ENCODE results near the gene LYVE1.
"Not testable (repeated sequence)": the region's sequence is repeated elsewhere in the genome, so short reads cannot be mapped to it uniquely, and the experiment has no call there.

Gene LYVE1

GRCh38 chr11:10568486-10568941, at the start of gene LYVE1:
LYVE1 (minus strand) TSS chr11:10568665; CDS start chr11:10568532, 133 bp downstream.
- no peak for DNase-seq (ENCODE audit: low read depth in 2 of 2, low spot score in 1 of 2)

- no peak for DNase-seq (ENCODE audit: low read depth in 2 of 2, low spot score in 1 of 2)
These were observed 49.1 kb upstream of the LYVE1 start for GRCh38 chr11:10617551-10617950.

DNA sequence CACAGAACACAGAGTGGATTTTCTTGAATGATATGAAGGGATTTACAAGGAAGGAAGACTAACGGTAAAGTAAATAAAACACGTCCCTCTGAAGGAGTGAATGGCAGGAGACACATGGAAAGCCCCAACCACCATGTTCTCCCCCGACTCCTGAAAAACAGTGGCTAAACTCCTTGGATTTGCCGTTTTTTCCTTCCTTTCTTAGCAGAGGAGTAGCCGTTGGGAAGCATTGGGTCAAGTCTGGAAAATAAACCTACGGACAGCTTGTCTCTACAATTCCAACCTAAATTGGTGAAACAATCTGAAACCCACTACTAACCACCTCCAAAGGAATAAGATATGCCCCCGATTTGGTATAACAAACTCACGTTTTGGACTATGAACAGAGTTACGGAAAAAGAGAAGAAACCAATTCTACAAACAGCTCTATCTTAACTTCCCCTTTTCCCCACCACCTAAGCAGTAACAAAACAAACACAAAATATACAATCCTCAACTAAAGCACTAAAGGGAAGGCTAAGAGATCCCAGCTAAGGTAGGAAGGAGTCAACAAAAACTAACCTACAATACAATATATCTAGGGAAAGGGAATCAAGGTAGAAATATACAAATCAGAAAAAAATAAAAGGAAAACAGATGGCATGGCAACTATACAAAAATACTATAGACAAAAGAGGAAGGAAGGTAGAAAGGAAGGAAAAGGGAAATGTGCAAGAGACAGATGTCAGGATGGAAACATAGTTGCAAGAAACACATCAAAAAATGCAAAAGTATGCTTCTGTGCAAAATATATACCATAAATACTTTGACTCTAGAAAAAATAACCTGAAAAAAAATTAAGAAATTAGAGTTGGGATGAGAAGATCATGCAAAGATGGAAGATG, 43.8 kb upstream of the LYVE1 start:
- no peak for DNase-seq (ENCODE audit: low read depth in 2 of 2, low spot score in 1 of 2)

DNA sequence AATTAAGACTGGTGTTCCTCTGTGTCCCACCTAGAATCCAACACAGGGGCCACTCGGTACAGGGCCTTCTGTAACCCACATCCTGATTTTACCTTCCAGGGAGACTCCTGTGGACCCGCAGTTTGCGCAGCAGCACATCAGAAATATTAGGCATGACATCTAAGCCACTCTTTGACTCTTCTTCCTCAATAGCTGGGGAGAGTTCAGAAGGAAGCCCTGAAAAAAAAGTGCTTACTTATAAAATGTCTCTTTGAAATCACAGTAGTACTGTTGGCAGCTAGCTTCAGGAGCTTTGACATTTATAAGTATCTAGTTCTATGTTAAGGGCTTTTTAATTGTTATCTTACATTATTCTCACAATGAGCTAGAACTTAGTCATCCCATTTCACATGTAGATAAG, 41.2 kb upstream of the LYVE1 start:
- DNase-seq (ENCODE audit: low read depth in 2 of 2, low spot score in 1 of 2) = no peak

DNA sequence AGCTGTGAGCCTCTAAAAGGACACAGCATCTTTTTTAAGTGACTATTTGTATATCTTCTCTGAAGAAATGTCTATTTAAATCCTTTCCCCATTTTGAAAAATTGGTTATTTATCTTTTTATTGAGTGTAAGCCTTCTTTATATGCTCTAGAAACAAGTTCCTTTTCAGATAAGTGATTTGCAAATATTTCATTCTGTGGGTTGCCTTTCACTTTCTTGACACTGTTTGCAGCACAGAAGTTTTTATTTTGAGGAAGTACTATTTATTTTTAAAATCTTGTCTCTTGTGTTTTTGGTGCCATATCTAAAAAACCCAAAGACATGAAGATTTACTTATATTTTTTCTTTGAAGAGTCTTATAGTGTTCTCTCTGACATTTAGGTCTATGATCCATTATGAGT, 40.1 kb upstream of the LYVE1 start:
- DNase-seq (ENCODE audit: low read depth in 2 of 2, low spot score in 1 of 2) = no peak

DNA sequence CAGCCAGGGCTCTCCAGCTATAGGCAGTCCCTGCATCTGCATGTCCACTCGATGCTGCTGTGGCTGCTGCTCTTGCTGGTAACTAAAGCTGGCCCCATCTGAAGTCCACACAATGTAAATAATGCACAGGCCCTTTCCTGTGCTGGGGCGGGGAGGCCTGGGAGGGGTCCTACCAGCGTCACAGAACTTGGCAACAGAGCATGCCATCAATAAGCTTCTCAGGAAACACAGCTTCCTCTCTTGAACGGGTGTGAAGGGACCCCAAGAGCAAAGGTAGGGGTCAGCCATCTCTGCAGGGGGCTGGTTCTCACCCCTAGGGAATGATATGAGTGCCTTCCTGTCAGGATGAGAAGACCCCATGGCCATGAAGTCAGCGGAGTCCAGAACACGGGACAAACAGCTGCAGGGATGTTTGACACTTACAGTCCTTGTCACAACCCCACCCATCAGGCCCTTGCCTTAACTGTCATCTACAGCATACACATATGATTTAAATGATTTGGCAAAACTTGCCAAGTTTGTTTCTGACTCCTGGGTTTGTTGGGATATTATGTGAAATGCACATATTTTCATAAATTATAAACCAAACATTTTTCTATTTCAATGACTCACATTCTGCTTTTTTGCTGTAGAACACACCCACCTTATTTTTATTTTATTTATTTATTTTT, 39.1 kb upstream of the LYVE1 start:
- no peak for DNase-seq (ENCODE audit: low read depth in 2 of 2, low spot score in 1 of 2)

GRCh38 chr11:10606536-10607208, 38.2 kb upstream of the LYVE1 start:
- DNase-seq (ENCODE audit: low read depth in 2 of 2, low spot score in 1 of 2) = no peak

DNA sequence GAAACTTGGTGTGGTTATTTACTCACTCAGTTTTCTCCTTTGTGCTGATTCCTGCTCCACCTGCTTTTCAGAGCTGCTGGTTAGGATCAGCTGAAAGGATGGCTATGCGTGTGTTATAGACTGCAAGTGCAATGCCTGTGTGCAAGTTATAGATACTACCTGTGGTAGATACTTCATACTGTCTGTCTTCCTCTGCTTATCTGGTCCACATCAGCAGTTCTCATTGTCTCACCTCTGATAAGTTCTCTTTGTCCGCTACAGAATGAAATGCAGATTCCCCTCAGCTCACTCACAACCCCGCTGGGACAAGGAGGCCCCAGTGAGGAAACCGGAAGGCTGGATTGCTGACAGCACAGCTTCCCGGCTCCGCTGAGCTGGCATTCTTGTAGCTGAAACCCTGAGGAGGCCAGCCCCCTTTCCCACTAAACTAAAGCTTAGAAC, 37.5 kb upstream of the LYVE1 start:
- DNase-seq (ENCODE audit: low read depth in 2 of 2, low spot score in 1 of 2) = no peak

GRCh38 chr11:10604798-10605197, 36.3 kb upstream of the LYVE1 start:
- DNase-seq (ENCODE audit: low read depth in 2 of 2, low spot score in 1 of 2) = no peak

GRCh38 chr11:10604340-10604748, 35.9 kb upstream of the LYVE1 start:
- DNase-seq (ENCODE audit: low read depth in 2 of 2, low spot score in 1 of 2) = no peak

GRCh38 chr11:10603721-10604297, 35.3 kb upstream of the LYVE1 start:
- no peak for DNase-seq (ENCODE audit: low read depth in 2 of 2, low spot score in 1 of 2)

GRCh38 chr11:10602945-10603344, 34.5 kb upstream of the LYVE1 start:
- DNase-seq (ENCODE audit: low read depth in 2 of 2, low spot score in 1 of 2) = no peak

GRCh38 chr11:10602366-10602765, 33.9 kb upstream of the LYVE1 start:
- DNase-seq (ENCODE audit: low read depth in 2 of 2, low spot score in 1 of 2) = no peak

GRCh38 chr11:10601837-10602236, 33.4 kb upstream of the LYVE1 start:
- no peak for DNase-seq (ENCODE audit: low read depth in 2 of 2, low spot score in 1 of 2)

- DNase-seq (ENCODE audit: low read depth in 2 of 2, low spot score in 1 of 2) = no peak
These were observed 32.2 kb upstream of the LYVE1 start for GRCh38 chr11:10600570-10601248.

DNA sequence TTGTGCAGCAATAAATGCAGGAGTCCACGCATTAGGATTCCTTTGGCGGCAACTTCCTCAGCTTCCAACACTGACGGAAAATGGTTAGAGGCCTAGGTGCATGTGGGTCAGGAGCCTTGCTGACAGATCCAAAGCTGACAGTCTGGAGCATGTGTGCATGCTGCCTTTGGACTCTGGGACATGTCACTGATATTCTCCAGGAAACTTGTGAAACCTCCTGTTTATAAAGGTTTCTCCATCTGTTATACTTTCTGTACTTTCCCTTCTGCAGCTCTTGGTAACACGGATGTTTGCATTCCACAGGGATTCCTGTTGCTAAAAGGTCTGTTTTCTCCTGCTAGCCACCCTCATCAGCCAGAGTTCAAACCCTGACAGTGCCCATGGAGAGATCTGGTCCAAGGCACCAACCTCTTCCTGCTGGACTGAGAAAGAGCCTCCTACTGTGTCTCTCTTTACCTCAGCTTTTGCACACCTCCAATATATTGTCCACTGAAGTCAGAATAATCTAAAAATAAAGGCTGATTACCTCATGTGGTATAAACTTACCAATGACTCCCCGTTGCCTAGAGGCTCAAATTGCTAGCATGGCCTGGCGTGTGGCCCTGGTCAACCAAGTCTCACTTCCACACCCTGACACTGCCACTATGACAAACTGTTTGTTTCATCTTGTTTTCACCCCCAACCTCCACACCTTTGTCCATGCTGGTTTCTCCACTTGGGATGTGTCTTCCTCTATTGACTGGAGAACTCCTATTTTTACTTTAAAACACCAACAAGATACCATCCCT, 31.1 kb upstream of the LYVE1 start:
- no peak for DNase-seq (ENCODE audit: low read depth in 2 of 2, low spot score in 1 of 2)

- DNase-seq (ENCODE audit: low read depth in 2 of 2, low spot score in 1 of 2) = no peak
These were observed 30.4 kb upstream of the LYVE1 start for GRCh38 chr11:10598816-10599215.

DNA sequence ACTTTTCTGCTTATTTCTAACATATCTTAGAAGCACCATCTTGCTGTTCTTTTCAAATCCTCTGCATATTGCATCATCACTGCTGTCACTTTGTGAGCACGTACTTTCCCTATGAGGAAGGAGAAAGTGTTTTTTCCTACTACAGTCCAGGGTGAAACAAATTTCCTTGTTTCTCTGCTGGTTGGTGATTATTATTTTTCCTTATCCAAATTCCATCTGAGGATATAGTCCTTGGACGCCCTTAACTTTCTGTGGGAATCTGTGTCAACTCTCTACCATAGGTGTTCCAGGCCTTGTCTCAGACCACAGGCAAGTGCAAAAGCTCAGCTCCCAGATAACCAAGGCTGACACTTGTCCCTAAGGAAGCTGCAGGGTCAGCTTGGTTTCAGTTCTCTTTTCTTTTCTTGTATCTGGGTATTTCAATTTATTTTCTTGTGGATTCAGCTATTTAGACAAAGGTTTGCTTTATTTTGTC, 29.4 kb upstream of the LYVE1 start:
- no peak for DNase-seq (ENCODE audit: low read depth in 2 of 2, low spot score in 1 of 2)

DNA sequence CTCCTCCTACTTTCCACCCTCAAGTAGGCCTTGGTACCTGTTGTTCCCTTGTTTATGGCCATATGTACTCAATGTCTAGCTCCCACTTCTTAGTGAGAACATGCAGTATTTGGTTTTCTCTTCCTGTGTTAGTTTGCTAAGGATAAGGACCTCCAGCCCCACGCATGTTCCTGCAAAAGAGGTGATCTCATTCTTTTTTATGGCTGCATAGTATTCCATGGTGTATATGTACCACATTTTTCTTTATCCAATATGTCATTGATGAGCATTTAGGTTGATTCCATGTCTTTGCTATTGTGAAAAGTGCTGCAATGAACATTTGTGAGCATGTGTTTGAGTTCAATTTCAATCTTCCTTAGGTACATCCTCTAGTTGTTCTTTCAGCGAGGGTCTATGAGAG, 27.4 kb upstream of the LYVE1 start:
- DNase-seq (ENCODE audit: low read depth in 2 of 2, low spot score in 1 of 2) = not testable (repeated sequence)

DNA sequence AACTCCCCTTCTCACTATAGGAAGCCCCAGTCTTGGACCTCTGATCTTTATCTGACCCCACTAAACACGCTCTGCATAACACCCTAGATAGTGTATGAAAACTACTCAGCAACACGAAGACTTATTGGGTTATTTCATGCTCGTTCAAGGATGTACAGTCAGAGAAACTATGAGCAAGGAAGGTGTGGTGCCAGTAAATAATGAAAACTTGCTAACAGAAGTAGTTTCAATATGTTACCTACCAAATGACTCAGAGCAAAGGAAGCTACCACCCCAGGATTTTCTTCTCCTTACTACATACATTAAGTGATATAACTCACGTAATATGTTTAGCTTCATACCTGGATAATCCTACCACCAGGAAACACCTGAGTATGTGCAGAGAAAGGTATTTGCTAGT, 25.9 kb upstream of the LYVE1 start:
- DNase-seq (ENCODE audit: low read depth in 2 of 2, low spot score in 1 of 2) = no peak
